Peyer's patch (tissue), 4 donors: ENCODE data around the gene TRERF1. TPM values are rescaled to one million over a fixed set of nuclear protein-coding genes. Genes with fewer than 3 reads are reported as not detected.

Experiments used
- DNase-seq, 3 donors: peaks; one replicate each; pipeline ENCODE4 v3.0.0-alpha.2; 2017 to 2019
- H3K27ac ChIP-seq, 4 donors: fragments of 200-600 bp; sonication (generic); one replicate each; pipeline ENCODE4 v1.5.1; 2016 to 2019
- H3K27me3 ChIP-seq, 2 donors: fragments of 200-600 bp; sonication (generic); one replicate each; pipeline ENCODE4 v1.5.1; 2019
- H3K36me3 ChIP-seq, 3 donors: fragments of 200-600 bp; sonication (generic); one replicate each; pipeline ENCODE4 v1.5.1; 2016 to 2019
- H3K4me1 ChIP-seq, 4 donors: fragments of 200-600 bp; sonication (generic); one replicate each; pipeline ENCODE4 v1.5.1; 2016 to 2019
- H3K4me3 ChIP-seq, 4 donors: fragments of 200-600 bp; sonication (generic); 1 replicate in 3 of 4; 2 replicates in 1 of 4; pipeline ENCODE4 v1.5.1; 2016 to 2019; ENCODE audit warnings: mild to moderate bottlenecking in 1 of 4
- H3K9me3 ChIP-seq, 4 donors: fragments of 200-600 bp; sonication (generic); one replicate each; pipeline ENCODE4 v1.5.1; 2016 to 2019; ENCODE audit warnings: mild to moderate bottlenecking in 1 of 4
- CTCF ChIP-seq, 6 experiments: fragments of 450-650 bp in 4 of 6; fragments of 200-600 bp in 2 of 6; sonication (generic) in 1 of 6; IDR thresholded peaks; one replicate each; pipeline ENCODE4 v1.5.1; 2017 to 2019; ENCODE audit warnings: antibody characterized with exemption in 6 of 6, mild to moderate bottlenecking in 3 of 6, moderate library complexity in 1 of 6
- POLR2A ChIP-seq, 2 donors: fragments of 450-650 bp; IDR thresholded peaks; one replicate each; pipeline ENCODE4 v1.5.1; 2017; ENCODE audit warnings: antibody characterized with exemption in 2 of 2, mild to moderate bottlenecking in 2 of 2, moderate library complexity in 2 of 2
- total RNA-seq, 4 donors: library from RNA; depleted of rRNA; stranded (reverse); fragments of >200 nt; gene quantifications; one replicate each; pipeline ENCODE4 v1.1.0, GENCODE V29; 2016

The TRERF1 gene
- total RNA-seq, 4 donors from 2014 or later: 4.6 to 28.1 (median 8.5) TPM

- H3K36me3 ChIP-seq: peaks cover 0 to 3% (median 0%) of the 10 kb centered on the region in 3 donors
- H3K4me1 ChIP-seq: peaks cover 0 to 25% (median 0%) of the 10 kb centered on the region in 4 donors
- TF ChIP-seq POLR2A (IDR thresholded peaks at IDR 0.05) (no peak), CTCF (IDR thresholded peaks at IDR 0.05) (no peak)
- H3K9me3 ChIP-seq: no peaks in the 10 kb centered on the region
- no peak overlapping the region for H3K27ac ChIP-seq
- no peaks in the 10 kb centered on the region for H3K27me3 ChIP-seq
- no peak overlapping the region for H3K4me3 ChIP-seq
- DNase-seq: no peak
Observed at GRCh38 chr6:42201382-42201781, 250.3 kb downstream of the TRERF1 start.

- H3K27me3 ChIP-seq: no peaks in the 10 kb centered on the region
- no peak overlapping the region for H3K4me3 ChIP-seq
- H3K36me3 ChIP-seq: no peaks in the 10 kb centered on the region
- H3K4me1 ChIP-seq: peaks cover 0 to 21% (median 0%) of the 10 kb centered on the region in 4 donors
- DNase-seq: no peak
- H3K27ac ChIP-seq: no peak overlapping the region
- H3K9me3 ChIP-seq: no peaks in the 10 kb centered on the region
- TF ChIP-seq POLR2A (IDR thresholded peaks at IDR 0.05): no peak
- no peak for TF ChIP-seq CTCF (IDR thresholded peaks at IDR 0.05)
Observed at GRCh38 chr6:42200035-42200434, 251.7 kb downstream of the TRERF1 start.

- H3K9me3 ChIP-seq: no peaks in the 10 kb centered on the region
- no peak for TF ChIP-seq CTCF (IDR thresholded peaks at IDR 0.05)
- TF ChIP-seq POLR2A (IDR thresholded peaks at IDR 0.05): no peak
- no peak overlapping the region for H3K27ac ChIP-seq
- H3K4me1 ChIP-seq: peaks cover 0 to 14% (median 0%) of the 10 kb centered on the region in 4 donors
- H3K27me3 ChIP-seq: no peaks in the 10 kb centered on the region
- no peaks in the 10 kb centered on the region for H3K36me3 ChIP-seq
- no peak overlapping the region for H3K4me3 ChIP-seq
- no peak for DNase-seq
Observed at GRCh38 chr6:42199106-42199981, 252.4 kb downstream of the TRERF1 start.

- no peaks in the 10 kb centered on the region for H3K9me3 ChIP-seq
Observed at GRCh38 chr6:42197555-42198362, 254.0 kb downstream of the TRERF1 start.

More at GRCh38 chr6:42197555-42198362, 254.0 kb downstream of the TRERF1 start:
- TF ChIP-seq CTCF (IDR thresholded peaks at IDR 0.05) (no peak), POLR2A (IDR thresholded peaks at IDR 0.05) (no peak)
- peak overlapping the region in 1 of 4 donors; percentile 13 for H3K27ac ChIP-seq
- DNase-seq: no peak
- no peak overlapping the region for H3K4me3 ChIP-seq
- H3K27me3 ChIP-seq: no peaks in the 10 kb centered on the region
- peaks cover 0 to 5% (median 0%) of the 10 kb centered on the region in 4 donors for H3K4me1 ChIP-seq
- H3K36me3 ChIP-seq: no peaks in the 10 kb centered on the region
